Right renal pelvis (tissue), 4 donors: ENCODE measurements around the gene TGM2. TPM values are rescaled to one million over a fixed set of nuclear protein-coding genes. Genes with fewer than 3 reads are reported as not detected.

Source experiments
- polyA plus RNA-seq, 4 donors: library from polyadenylated mRNA; unstranded; fragments of 120-200 nt; gene quantifications; one replicate each; pipeline ENCODE4 v1.2.1, GENCODE V29; 2013; ENCODE audit not compliant: insufficient read length in 4 of 4

The TGM2 gene
- polyA plus RNA-seq, 4 donors = 34.1 to 45.1 (median 38.6) TPM

Other genes starting within 250 kb of the TGM2 start
- gene TTI1, start 131.8 kb downstream of the TGM2 start, polyA plus RNA-seq = 10 to 100 TPM; 24.2 to 28.8 (median 26.9) TPM
- 10 to 100 TPM; 34.3 to 42.6 (median 39.3) TPM for gene RPRD1B, start 131.5 kb downstream of the TGM2 start, polyA plus RNA-seq
- gene KIAA1755, start 95.5 kb upstream of the TGM2 start, polyA plus RNA-seq = 1 to 10 TPM; 2.7 to 4.1 (median 3.1) TPM
- gene BPI, start 138.9 kb upstream of the TGM2 start, polyA plus RNA-seq = 1 to 10 TPM in 2 of 4 donors, under 1 TPM in 1, not detected in 1; 0.80 to 1.4 (median 1.3) TPM
- under 1 TPM in 3 of 4 donors, not detected in 1; 0.04 to 0.10 (median 0.08) TPM for gene LBP, start 181.2 kb upstream of the TGM2 start, polyA plus RNA-seq